ENCODE results near the gene DYNLRB1.

DYNLRB1 gene

DNA sequence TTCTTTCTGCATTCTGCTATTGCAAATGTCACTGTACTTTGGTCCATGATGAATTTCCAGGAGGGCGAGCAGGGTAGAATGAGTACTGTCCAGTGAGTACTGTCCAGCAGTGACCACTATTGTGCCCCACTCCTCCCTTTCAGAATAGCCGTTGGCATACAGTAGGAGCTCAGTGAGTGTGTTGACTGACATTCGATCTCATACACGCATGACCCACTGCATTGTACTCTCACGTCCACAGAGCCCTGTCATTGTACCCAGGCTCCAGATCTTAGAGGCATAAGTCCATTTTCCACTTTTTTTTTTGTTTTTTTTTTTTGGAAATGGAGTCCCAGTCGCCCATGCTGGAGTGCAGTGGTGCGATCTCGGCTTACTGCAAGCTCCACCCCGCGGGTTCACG is 8.2 kb downstream of the DYNLRB1 start:
- DNase-seq (ENCODE audit: low read depth) = no peak
- no peak overlapping the region for H3K4me3 ChIP-seq (ENCODE audit: low read depth, low read length)
- TF ChIP-seq, protein P1, sequence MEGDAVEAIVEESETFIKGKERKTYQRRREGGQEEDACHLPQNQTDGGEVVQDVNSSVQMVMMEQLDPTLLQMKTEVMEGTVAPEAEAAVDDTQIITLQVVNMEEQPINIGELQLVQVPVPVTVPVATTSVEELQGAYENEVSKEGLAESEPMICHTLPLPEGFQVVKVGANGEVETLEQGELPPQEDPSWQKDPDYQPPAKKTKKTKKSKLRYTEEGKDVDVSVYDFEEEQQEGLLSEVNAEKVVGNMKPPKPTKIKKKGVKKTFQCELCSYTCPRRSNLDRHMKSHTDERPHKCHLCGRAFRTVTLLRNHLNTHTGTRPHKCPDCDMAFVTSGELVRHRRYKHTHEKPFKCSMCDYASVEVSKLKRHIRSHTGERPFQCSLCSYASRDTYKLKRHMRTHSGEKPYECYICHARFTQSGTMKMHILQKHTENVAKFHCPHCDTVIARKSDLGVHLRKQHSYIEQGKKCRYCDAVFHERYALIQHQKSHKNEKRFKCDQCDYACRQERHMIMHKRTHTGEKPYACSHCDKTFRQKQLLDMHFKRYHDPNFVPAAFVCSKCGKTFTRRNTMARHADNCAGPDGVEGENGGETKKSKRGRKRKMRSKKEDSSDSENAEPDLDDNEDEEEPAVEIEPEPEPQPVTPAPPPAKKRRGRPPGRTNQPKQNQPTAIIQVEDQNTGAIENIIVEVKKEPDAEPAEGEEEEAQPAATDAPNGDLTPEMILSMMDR (IDR thresholded peaks at IDR 0.05; ENCODE audit: low read depth, low read length, missing control alignments) = no peak
- in situ Hi-C loops (cut with HindIII; ENCODE audit: low sequenced_read_pairs) = no loop called here

DNA sequence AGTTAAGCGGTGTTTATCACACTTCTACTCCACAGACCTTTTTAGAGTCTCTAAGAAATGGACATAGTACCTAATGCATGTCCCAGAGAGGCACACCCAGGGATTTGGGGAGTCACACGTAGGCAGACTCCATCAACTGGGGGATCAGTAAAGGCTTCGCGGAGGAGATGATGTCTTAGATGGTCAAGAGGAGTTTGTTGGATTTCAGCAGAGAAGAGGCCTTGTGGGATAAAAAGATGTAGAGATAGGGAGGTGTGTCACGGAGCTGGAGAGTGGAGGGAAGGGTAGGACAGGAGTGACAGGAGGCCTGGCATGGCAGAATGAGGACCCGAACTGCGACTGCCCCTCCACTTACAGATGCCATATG is 9.1 kb downstream of the DYNLRB1 start:
- in situ Hi-C loops (cut with HindIII; ENCODE audit: low sequenced_read_pairs) = no loop called here
- no peak overlapping the region for H3K4me3 ChIP-seq (ENCODE audit: low read depth, low read length)
- TF ChIP-seq, protein P1 (IDR thresholded peaks at IDR 0.05; ENCODE audit: low read depth, low read length, missing control alignments) = no peak
- DNase-seq (ENCODE audit: low read depth) = no peak

DNA sequence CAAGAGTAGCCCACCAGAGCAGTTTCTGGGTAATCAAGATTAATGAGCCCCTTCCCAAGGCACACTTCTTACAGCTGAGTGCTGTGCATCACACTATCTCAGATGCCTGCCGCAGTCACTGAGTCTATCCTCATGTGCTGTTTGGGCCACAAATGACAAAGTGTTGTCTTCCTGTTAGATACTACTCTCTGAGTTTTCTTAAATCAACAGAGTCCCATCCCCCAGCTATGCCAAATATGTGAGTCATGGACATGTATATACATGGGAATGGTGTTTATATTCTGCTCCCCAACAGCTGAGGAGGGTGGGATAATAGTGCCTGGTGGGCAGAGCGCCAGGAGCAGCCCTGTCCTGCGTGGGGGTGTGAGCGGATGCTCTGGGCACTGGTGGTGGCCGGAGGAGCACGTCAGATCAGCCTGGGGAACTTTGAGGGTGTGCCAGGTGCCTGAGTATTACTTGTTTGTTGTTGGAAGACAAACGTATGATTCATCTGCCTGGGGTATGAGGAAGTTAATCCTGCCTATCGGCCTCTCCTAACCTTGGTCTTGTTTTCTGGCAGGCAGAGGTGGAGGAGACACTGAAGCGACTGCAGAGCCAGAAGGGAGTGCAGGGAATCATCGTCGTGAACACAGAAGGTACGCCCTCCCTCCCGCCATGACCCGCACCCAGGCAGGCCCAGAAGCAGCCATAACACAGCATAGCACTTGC is 9.6 kb downstream of the DYNLRB1 start:
- peak; percentile 94 for DNase-seq (ENCODE audit: low read depth)
- TF ChIP-seq, protein P1 (IDR thresholded peaks at IDR 0.05; ENCODE audit: low read depth, low read length, missing control alignments) = no peak
- in situ Hi-C loops (cut with HindIII; ENCODE audit: low sequenced_read_pairs) = no loop called here
- no peak overlapping the region for H3K4me3 ChIP-seq (ENCODE audit: low read depth, low read length)

DNA sequence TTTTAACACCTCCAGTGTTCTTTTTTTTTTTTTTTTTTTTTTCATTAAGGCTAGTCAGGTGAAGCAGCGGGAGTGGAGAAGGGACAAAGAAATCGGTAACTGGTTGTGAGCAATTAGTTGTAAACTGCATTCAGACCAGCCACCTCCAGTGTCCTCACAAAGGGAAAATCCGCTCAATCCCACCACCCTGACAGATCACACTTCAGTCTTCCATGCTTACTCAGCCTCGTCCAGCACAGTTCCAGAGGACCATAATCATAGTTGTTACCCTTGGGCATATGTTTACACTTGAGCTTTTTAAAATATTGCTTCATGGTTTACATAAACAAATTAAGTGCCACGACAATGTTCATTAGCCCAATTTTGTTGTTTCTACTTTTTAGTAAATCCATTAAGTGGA is 10.2 kb downstream of the DYNLRB1 start:
- no peak for DNase-seq (ENCODE audit: low read depth)
- in situ Hi-C loops (cut with HindIII; ENCODE audit: low sequenced_read_pairs) = no loop called here
- no peak overlapping the region for H3K4me3 ChIP-seq (ENCODE audit: low read depth, low read length)
- TF ChIP-seq, protein P1 (IDR thresholded peaks at IDR 0.05; ENCODE audit: low read depth, low read length, missing control alignments) = no peak

DNA sequence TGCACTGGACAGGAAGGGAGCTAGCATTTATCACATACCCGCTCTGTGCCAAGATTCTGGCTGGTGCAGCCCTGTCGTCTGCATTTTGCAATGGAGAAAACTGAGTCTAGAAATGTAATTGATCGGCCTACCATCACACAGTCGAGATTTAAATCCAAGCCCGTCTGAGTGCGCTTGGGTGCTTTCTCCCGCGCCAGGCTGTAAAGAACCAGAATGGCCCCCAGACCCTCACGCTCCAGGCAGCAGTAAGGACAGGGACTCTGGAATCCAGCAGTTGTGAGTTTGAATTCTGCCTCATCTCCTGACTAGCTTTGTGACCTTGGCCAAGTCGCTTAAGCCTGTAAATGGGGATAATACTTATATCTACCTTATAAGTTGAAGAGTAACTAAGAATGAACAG is 10.8 kb downstream of the DYNLRB1 start:
- in situ Hi-C loops (cut with HindIII; ENCODE audit: low sequenced_read_pairs) = no loop called here
- TF ChIP-seq, protein P1 (IDR thresholded peaks at IDR 0.05; ENCODE audit: low read depth, low read length, missing control alignments) = no peak
- DNase-seq (ENCODE audit: low read depth) = no peak
- H3K4me3 ChIP-seq (ENCODE audit: low read depth, low read length) = no peak overlapping the region

- H3K4me3 ChIP-seq (ENCODE audit: low read depth, low read length) = no peak overlapping the region
- no peak for DNase-seq (ENCODE audit: low read depth)
- in situ Hi-C loops (cut with HindIII; ENCODE audit: low sequenced_read_pairs) = no loop called here
- TF ChIP-seq, protein P1 (IDR thresholded peaks at IDR 0.05; ENCODE audit: low read depth, low read length, missing control alignments) = no peak
These were observed 12.7 kb downstream of the DYNLRB1 start for GRCh38 chr20:34528921-34529297.

Measured in astrocyte of the cerebellum (primary cell).